Bronchial epithelial cell (primary cell): ENCODE data around the gene RBPMS2. TPM values are rescaled to one million over a fixed set of nuclear protein-coding genes. Genes with fewer than 3 reads are reported as not detected.

ENCODE experiments used
- DNase-seq: peaks from one replicate; pipeline ENCODE4 v3.0.0-alpha.2; 2010; ENCODE audit warnings: low read depth
- FAIRE-seq: peaks from 2 replicates; lab custom pipeline; 2011; peaks lifted over from hg19 to GRCh38; lab: Jason Lieb, UNC
- H3K27me3 ChIP-seq: 2 replicates; pipeline ENCODE4 v1.5.1; 2011; ENCODE audit warnings: low read length; ENCODE audit not compliant: control insufficient read depth, insufficient read depth
- H3K36me3 ChIP-seq: 2 replicates; pipeline ENCODE4 v1.5.1; 2011; ENCODE audit warnings: low read length; ENCODE audit not compliant: control insufficient read depth, insufficient read depth
- H3K4me3 ChIP-seq: 2 replicates; pipeline ENCODE4 v1.5.1; 2011; ENCODE audit warnings: mild to moderate bottlenecking, low read depth, low read length, control low read depth
- CTCF ChIP-seq: IDR thresholded peaks from 2 replicates; pipeline ENCODE4 v1.5.1; 2011; ENCODE audit warnings: mild to moderate bottlenecking, moderate library complexity, low read length, control low read depth, inconsistent platforms; ENCODE audit not compliant: insufficient read depth, severe bottlenecking
- total RNA-seq: library from RNA; depleted of rRNA; stranded (reverse); fragments of >200 nt; gene quantifications from 2 replicates; pipeline ENCODE4 v1.2.1, GENCODE V29; 2014

RBPMS2 gene
- total RNA-seq, 1 donor from 2014 or later, result not detected

- no peak overlapping the region for H3K4me3 ChIP-seq
- no peak for TF ChIP-seq CTCF
- no peak for FAIRE-seq
- no peaks in the 10 kb centered on the region for H3K36me3 ChIP-seq
- no peak for DNase-seq
- H3K27me3 ChIP-seq, result no peaks in the 10 kb centered on the region
Measured at GRCh38 chr15:64712353-64712752, 63.0 kb downstream of the RBPMS2 start.

- DNase-seq, result no peak
- Histone ChIP-seq H3K27me3 (no peaks in the 10 kb centered on the region), H3K4me3 (no peak overlapping the region), H3K36me3 (no peaks in the 10 kb centered on the region)
- no peak for FAIRE-seq
- TF ChIP-seq CTCF, result no peak
Measured at GRCh38 chr15:64710676-64711428, 64.5 kb downstream of the RBPMS2 start.

- no peak overlapping the region for H3K4me3 ChIP-seq
- H3K27me3 ChIP-seq, result no peaks in the 10 kb centered on the region
- DNase-seq (no peak), FAIRE-seq (no peak)
- no peak for TF ChIP-seq CTCF
- no peaks in the 10 kb centered on the region for H3K36me3 ChIP-seq
Measured at GRCh38 chr15:64706011-64706911, 69.1 kb downstream of the RBPMS2 start.

- no peaks in the 10 kb centered on the region for H3K36me3 ChIP-seq
- no peak for DNase-seq
- H3K27me3 ChIP-seq, result no peaks in the 10 kb centered on the region
- H3K4me3 ChIP-seq, result no peak overlapping the region
- TF ChIP-seq CTCF, result no peak
- FAIRE-seq, result no peak
Measured at GRCh38 chr15:64705006-64705405, 70.4 kb downstream of the RBPMS2 start.

- Histone ChIP-seq H3K36me3 (no peaks in the 10 kb centered on the region), H3K4me3 (peak overlapping the region; percentile 83), H3K27me3 (no peaks in the 10 kb centered on the region)
- no peak for FAIRE-seq
- no peak for DNase-seq
- no peak for TF ChIP-seq CTCF
Measured at GRCh38 chr15:64703632-64703959, 71.8 kb downstream of the RBPMS2 start.
